OCI-LY1 (cell line): ENCODE data around the gene RUFY3.

ENCODE experiments used
- CTCF ChIP-seq: fragments of 200-600 bp; sonication (generic), shearing (Covaris generic); IDR thresholded peaks from 2 replicates; pipeline ENCODE4 v1.5.1; 2017; ENCODE audit warnings: mild to moderate bottlenecking, antibody characterized with exemption, low read length, moderate library complexity, mixed read lengths
- EZH2 ChIP-seq: fragments of 200-600 bp; sonication (generic), shearing (Covaris generic); IDR thresholded peaks from 2 replicates; pipeline ENCODE4 v1.8.0; 2017; ENCODE audit warnings: borderline replicate concordance, mixed run types, mild to moderate bottlenecking, antibody characterized with exemption, low read length, moderate library complexity, mixed read lengths

GRCh38 chr4:70711599-70711998 lies 10.2 kb upstream of the RUFY3 start:
- TF ChIP-seq EZH2 (no peak), CTCF (no peak)
